Neural progenitor cell (in vitro differentiated cells): ENCODE measurements around the gene GTPBP2.

ENCODE experiments used
- CTCF ChIP-seq: fragments of 200-600 bp; sonication (generic); IDR thresholded peaks from 2 replicates; pipeline ENCODE4 v1.5.1; 2017; ENCODE audit warnings: antibody characterized with exemption, mild to moderate bottlenecking
- EZH2 ChIP-seq: fragments of 200-600 bp; sonication (generic); IDR thresholded peaks from 2 replicates; pipeline ENCODE4 v1.6.1; 2017; ENCODE audit warnings: antibody characterized with exemption, mild to moderate bottlenecking, moderate library complexity

DNA sequence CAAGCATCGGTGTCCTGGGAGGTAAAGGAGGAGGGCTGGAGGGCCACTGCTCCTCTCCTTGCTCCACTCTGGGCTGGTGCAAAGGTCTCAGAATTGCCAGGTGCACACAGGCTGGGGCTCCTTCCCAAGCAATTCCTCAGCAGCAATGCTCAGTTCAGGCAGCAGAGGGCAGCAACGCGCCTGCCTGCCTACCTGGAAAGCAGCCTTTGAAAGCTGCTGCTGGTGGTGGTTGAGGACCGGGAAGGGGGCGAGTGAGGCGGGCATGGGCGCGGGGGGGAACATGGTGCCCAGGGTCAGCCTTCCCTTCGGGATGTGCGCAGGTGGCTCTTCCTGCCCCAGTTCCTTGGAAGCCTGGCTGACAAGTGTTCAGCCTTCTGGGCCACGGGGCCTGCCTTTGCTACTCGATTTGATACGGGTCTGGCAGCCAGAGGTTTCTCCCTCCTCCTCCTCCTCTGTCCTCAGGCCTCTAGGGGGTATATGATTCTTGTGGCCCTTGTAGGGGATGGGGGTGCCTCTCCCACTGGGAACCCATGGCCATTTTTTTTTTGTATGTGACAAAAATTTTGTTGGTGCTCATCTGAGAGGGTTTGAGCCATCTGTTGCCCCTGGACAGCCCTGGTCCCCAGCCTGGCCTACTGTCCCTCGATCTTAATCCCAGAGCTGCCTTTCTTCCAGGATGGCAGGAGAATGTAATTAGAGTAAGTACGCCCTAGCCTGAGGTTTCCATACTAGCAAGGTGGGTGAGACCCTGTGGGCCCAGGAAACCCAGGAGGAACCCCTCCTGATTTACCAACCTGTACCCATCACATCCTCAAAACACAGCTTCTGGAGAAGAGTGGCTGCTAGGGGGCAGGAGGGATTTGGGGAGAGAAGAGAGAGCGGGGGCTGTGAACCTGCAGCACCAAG, 38.4 kb upstream of the GTPBP2 start:
- no peak for TF ChIP-seq EZH2
- peak; percentile 90 for TF ChIP-seq CTCF
